ENCODE measurements around the gene UPF3A.

Gene UPF3A

DNA sequence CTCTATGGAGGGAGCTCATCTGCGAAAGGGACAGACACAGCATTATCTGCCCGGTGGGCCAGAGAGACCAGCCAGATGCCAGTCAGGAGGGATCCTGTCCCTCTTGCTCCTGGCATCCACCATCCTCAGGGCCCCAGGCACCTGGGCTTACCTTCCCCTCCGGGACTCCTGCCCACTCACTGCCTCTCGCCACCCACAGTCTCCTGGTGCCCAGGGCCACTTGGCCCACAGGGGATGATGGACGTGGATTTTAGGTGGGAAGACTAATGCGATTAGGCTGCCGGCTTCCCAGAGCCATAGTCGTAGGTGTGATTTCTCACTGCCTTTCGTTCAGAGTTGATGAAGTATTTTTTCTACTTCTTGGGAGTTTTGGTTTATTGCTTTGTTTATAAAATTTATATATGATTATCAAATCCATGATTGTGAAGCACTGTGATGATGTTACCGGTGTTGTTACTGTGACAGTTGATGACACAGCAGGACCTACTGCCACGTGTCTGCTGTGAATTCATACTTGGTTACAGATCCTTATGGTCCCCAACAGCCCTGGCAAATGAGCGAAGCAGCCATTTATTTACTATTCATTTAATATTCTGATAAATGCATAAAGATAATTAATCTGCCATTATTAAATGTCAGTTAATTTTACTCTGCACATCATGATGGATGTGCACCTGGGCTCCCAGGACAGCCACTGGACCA lies 18.4 kb downstream of the UPF3A start:
- peaks cover 28% of the 10 kb centered on the region for H3K36me3 ChIP-seq (ENCODE audit: control insufficient read depth, insufficient read depth, low read length)
- H3K27ac ChIP-seq (ENCODE audit: insufficient read depth, low read depth, low read length, poor library complexity, severe bottlenecking) = no peak overlapping the region
- H3K9me3 ChIP-seq (ENCODE audit: control insufficient read depth, low read length) = no peaks in the 10 kb centered on the region
- no peak overlapping the region for H3K4me3 ChIP-seq (ENCODE audit: insufficient read depth, low read depth, low read length)
- H3K27me3 ChIP-seq (ENCODE audit: control insufficient read depth, insufficient read depth, low read length, poor library complexity, severe bottlenecking) = no peaks in the 10 kb centered on the region
- 95 to 98% methylated on average over 11 to 12 of the region's 12 CpGs for WGBS, 2 experiments
- H3K4me1 ChIP-seq (ENCODE audit: control insufficient read depth, insufficient read depth, low read length) = no peaks in the 10 kb centered on the region

GRCh38 chr13:114303700-114304327 lies 22.4 kb downstream of the UPF3A start:
- H3K36me3 ChIP-seq (ENCODE audit: control insufficient read depth, insufficient read depth, low read length) = peaks cover 33% of the 10 kb centered on the region
- WGBS, 2 experiments = 94% methylated on average over 11 of the region's 11 CpGs
- no peaks in the 10 kb centered on the region for H3K27me3 ChIP-seq (ENCODE audit: control insufficient read depth, insufficient read depth, low read length, poor library complexity, severe bottlenecking)
- no peaks in the 10 kb centered on the region for H3K9me3 ChIP-seq (ENCODE audit: control insufficient read depth, low read length)
- H3K27ac ChIP-seq (ENCODE audit: insufficient read depth, low read depth, low read length, poor library complexity, severe bottlenecking) = no peak overlapping the region
- no peak overlapping the region for H3K4me3 ChIP-seq (ENCODE audit: insufficient read depth, low read depth, low read length)
- no peaks in the 10 kb centered on the region for H3K4me1 ChIP-seq (ENCODE audit: control insufficient read depth, insufficient read depth, low read length)

- peaks cover 27% of the 10 kb centered on the region for H3K36me3 ChIP-seq (ENCODE audit: control insufficient read depth, insufficient read depth, low read length)
Measured at GRCh38 chr13:114304346-114305034, 23.1 kb downstream of the UPF3A start.

GRCh38 chr13:114309086-114309485 lies 27.7 kb downstream of the UPF3A start:
- Histone ChIP-seq H3K4me1 (ENCODE audit: control insufficient read depth, insufficient read depth, low read length) (no peaks in the 10 kb centered on the region), H3K9me3 (ENCODE audit: control insufficient read depth, low read length) (no peaks in the 10 kb centered on the region), H3K27me3 (ENCODE audit: control insufficient read depth, insufficient read depth, low read length, poor library complexity, severe bottlenecking) (no peaks in the 10 kb centered on the region), H3K36me3 (ENCODE audit: control insufficient read depth, insufficient read depth, low read length) (peaks cover 5% of the 10 kb centered on the region), H3K27ac (ENCODE audit: insufficient read depth, low read depth, low read length, poor library complexity, severe bottlenecking) (no peak overlapping the region), H3K4me3 (ENCODE audit: insufficient read depth, low read depth, low read length) (no peak overlapping the region)
- 92 to 96% methylated on average over 2 of the region's 2 CpGs for WGBS, 2 experiments

More at GRCh38 chr13:114304346-114305034, 23.1 kb downstream of the UPF3A start:
- no peak overlapping the region for H3K27ac ChIP-seq (ENCODE audit: insufficient read depth, low read depth, low read length, poor library complexity, severe bottlenecking)
- no peaks in the 10 kb centered on the region for H3K9me3 ChIP-seq (ENCODE audit: control insufficient read depth, low read length)
- WGBS, 2 experiments = 94 to 95% methylated on average over 13 of the region's 13 CpGs
- no peaks in the 10 kb centered on the region for H3K27me3 ChIP-seq (ENCODE audit: control insufficient read depth, insufficient read depth, low read length, poor library complexity, severe bottlenecking)
- no peak overlapping the region for H3K4me3 ChIP-seq (ENCODE audit: insufficient read depth, low read depth, low read length)
- no peaks in the 10 kb centered on the region for H3K4me1 ChIP-seq (ENCODE audit: control insufficient read depth, insufficient read depth, low read length)

- Histone ChIP-seq H3K4me1 (ENCODE audit: control insufficient read depth, insufficient read depth, low read length) (no peaks in the 10 kb centered on the region), H3K27me3 (ENCODE audit: control insufficient read depth, insufficient read depth, low read length, poor library complexity, severe bottlenecking) (no peaks in the 10 kb centered on the region), H3K4me3 (ENCODE audit: insufficient read depth, low read depth, low read length) (no peak overlapping the region), H3K9me3 (ENCODE audit: control insufficient read depth, low read length) (no peaks in the 10 kb centered on the region), H3K36me3 (ENCODE audit: control insufficient read depth, insufficient read depth, low read length) (peaks cover 5% of the 10 kb centered on the region), H3K27ac (ENCODE audit: insufficient read depth, low read depth, low read length, poor library complexity, severe bottlenecking) (no peak overlapping the region)
- WGBS, 2 experiments = 85 to 87% methylated on average over 6 of the region's 6 CpGs
Measured at GRCh38 chr13:114309806-114310410, 28.5 kb downstream of the UPF3A start.

- peaks cover 5% of the 10 kb centered on the region for H3K36me3 ChIP-seq (ENCODE audit: control insufficient read depth, insufficient read depth, low read length)
- no peaks in the 10 kb centered on the region for H3K9me3 ChIP-seq (ENCODE audit: control insufficient read depth, low read length)
- no peaks in the 10 kb centered on the region for H3K4me1 ChIP-seq (ENCODE audit: control insufficient read depth, insufficient read depth, low read length)
- WGBS, 2 experiments = 88 to 89% methylated on average over 2 to 5 of the region's 5 CpGs
- no peak overlapping the region for H3K27ac ChIP-seq (ENCODE audit: insufficient read depth, low read depth, low read length, poor library complexity, severe bottlenecking)
- H3K4me3 ChIP-seq (ENCODE audit: insufficient read depth, low read depth, low read length) = no peak overlapping the region
- H3K27me3 ChIP-seq (ENCODE audit: control insufficient read depth, insufficient read depth, low read length, poor library complexity, severe bottlenecking) = no peaks in the 10 kb centered on the region
Measured at GRCh38 chr13:114310956-114311355, 29.6 kb downstream of the UPF3A start.

- H3K36me3 ChIP-seq (ENCODE audit: control insufficient read depth, insufficient read depth, low read length) = peaks cover 4% of the 10 kb centered on the region
- no peak overlapping the region for H3K4me3 ChIP-seq (ENCODE audit: insufficient read depth, low read depth, low read length)
- no peaks in the 10 kb centered on the region for H3K9me3 ChIP-seq (ENCODE audit: control insufficient read depth, low read length)
- H3K4me1 ChIP-seq (ENCODE audit: control insufficient read depth, insufficient read depth, low read length) = no peaks in the 10 kb centered on the region
- no peaks in the 10 kb centered on the region for H3K27me3 ChIP-seq (ENCODE audit: control insufficient read depth, insufficient read depth, low read length, poor library complexity, severe bottlenecking)
- no peak overlapping the region for H3K27ac ChIP-seq (ENCODE audit: insufficient read depth, low read depth, low read length, poor library complexity, severe bottlenecking)
Measured at GRCh38 chr13:114311387-114311786, 30.0 kb downstream of the UPF3A start.

- Histone ChIP-seq H3K27ac (ENCODE audit: insufficient read depth, low read depth, low read length, poor library complexity, severe bottlenecking) (no peak overlapping the region), H3K27me3 (ENCODE audit: control insufficient read depth, insufficient read depth, low read length, poor library complexity, severe bottlenecking) (no peaks in the 10 kb centered on the region), H3K4me1 (ENCODE audit: control insufficient read depth, insufficient read depth, low read length) (no peaks in the 10 kb centered on the region), H3K9me3 (ENCODE audit: control insufficient read depth, low read length) (no peaks in the 10 kb centered on the region), H3K4me3 (ENCODE audit: insufficient read depth, low read depth, low read length) (no peak overlapping the region), H3K36me3 (ENCODE audit: control insufficient read depth, insufficient read depth, low read length) (no peaks in the 10 kb centered on the region)
- WGBS, 2 experiments = 84 to 85% methylated on average over 2 of the region's 2 CpGs
Measured at GRCh38 chr13:114311908-114312307, 30.5 kb downstream of the UPF3A start.

DNA sequence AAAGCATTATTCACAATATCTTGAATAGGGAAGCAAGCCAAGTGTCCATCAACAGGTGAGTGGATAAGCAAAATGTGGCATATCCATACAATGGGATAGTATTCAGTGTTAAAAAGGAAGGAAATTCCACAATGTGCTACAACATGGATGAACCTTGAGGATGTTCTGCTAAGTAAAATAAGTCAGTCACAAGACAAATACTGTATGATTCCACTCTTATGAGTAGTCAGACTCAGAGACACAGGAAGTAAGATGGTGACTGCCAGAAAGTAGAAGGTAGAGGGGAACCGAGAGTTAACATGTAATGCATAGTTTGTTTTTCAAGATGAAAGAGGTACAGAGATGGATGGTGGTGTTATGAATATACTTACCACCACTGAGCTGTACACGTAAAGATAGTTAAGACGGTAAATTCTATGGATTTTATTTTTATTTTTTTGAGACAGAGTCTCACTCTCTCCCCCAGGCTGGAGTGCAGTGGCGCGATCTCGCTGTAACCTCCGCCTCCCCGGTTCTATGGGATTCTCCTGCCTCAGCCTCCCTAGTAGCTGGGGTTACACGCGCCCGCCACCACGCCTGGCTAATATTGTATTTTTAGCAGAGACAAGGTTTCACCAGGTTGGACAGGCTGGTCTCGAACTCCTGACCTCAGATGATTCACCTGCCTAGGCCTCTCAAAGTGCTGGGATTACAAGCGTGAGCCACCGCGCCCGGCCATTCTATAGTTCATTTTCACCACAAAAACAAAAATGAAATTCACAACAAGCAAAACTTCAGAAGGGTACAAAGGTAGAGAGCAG lies 31.9 kb downstream of the UPF3A start:
- no peaks in the 10 kb centered on the region for H3K4me1 ChIP-seq (ENCODE audit: control insufficient read depth, insufficient read depth, low read length)
- H3K9me3 ChIP-seq (ENCODE audit: control insufficient read depth, low read length) = no peaks in the 10 kb centered on the region
- H3K4me3 ChIP-seq (ENCODE audit: insufficient read depth, low read depth, low read length) = peak overlapping the region; percentile 77
- no peaks in the 10 kb centered on the region for H3K36me3 ChIP-seq (ENCODE audit: control insufficient read depth, insufficient read depth, low read length)
- H3K27ac ChIP-seq (ENCODE audit: insufficient read depth, low read depth, low read length, poor library complexity, severe bottlenecking) = peak overlapping the region; percentile 89
- no peaks in the 10 kb centered on the region for H3K27me3 ChIP-seq (ENCODE audit: control insufficient read depth, insufficient read depth, low read length, poor library complexity, severe bottlenecking)
- 95 to 96% methylated on average over 16 to 17 of the region's 17 CpGs for WGBS, 2 experiments

Data from ectodermal cell (in vitro differentiated cells).